HepG2 (cell line): ENCODE data around the gene DLG2. TPM values are rescaled to one million over a fixed set of nuclear protein-coding genes. Genes with fewer than 3 reads are reported as not detected.

Experiments
- ATAC-seq: fragments of 200-7000 bp; cut with Tn5 transposase; 3 replicates; pipeline ENCODE4 v1.9.1; 2020; ENCODE audit warnings: mild to moderate bottlenecking, moderate library complexity
- BruUV-seq: library from RNA; stranded (reverse); fragments of 400-500 nt; replicated peaks from 2 replicates; lab custom pipeline; 2021; lab: Mats Ljungman, UMichigan
- CTCF ChIA-PET: fragments of 300-600 bp; formaldehyde crosslinking; extraction: SDS; loops from one replicate; lab custom pipeline; 2021; ENCODE audit warnings: low total read pairs, inconsistent platforms, low intra/inter-chr PET ratio; lab: Yijun Ruan, JAX
- POLR2A ChIA-PET: fragments of 350-600 bp; sonication (Branson Sonifier 250); formaldehyde crosslinking; loops from one replicate; lab custom pipeline; 2020; ENCODE audit warnings: antibody characterized with exemption, inconsistent platforms; lab: Yijun Ruan, JAX
- DNase-seq: peaks from one replicate; pipeline ENCODE4 v3.0.0-alpha.2; 2015; ENCODE audit warnings: low spot score
- FAIRE-seq: peaks from 3 replicates; lab custom pipeline; 2011; peaks lifted over from hg19 to GRCh38; lab: Jason Lieb, UNC
- H2AFZ ChIP-seq: one replicate; pipeline ENCODE4 v1.6.1; 2011; ENCODE audit warnings: low read length, inconsistent platforms
- H3K27ac ChIP-seq: fragments of 300-600 bp; 3 replicates; pipeline ENCODE4 v1.8.0; 2011; ENCODE audit warnings: mixed run types, mild to moderate bottlenecking, mixed read lengths, low read length, inconsistent platforms; ENCODE audit not compliant: insufficient read depth; ENCODE audit errors: extremely low read length
- H3K27me3 ChIP-seq, 2 experiments: fragments of 200-600 bp in 1 of 2; 2 replicates in 1 of 2; 3 replicates in 1 of 2; pipeline versions ENCODE4 v1.6.0 to v1.8.0; 2011; ENCODE audit warnings: low read length in 2 of 2, mild to moderate bottlenecking in 2 of 2, moderate library complexity in 2 of 2, inconsistent platforms in 1 of 2; ENCODE audit not compliant: insufficient read depth in 2 of 2, control insufficient read depth in 1 of 2
- H3K36me3 ChIP-seq, 2 experiments: fragments of 200-600 bp in 1 of 2; replicated peaks in 1 of 2; 2 replicates in 1 of 2; 3 replicates in 1 of 2; pipeline versions ENCODE4 v1.5.1 to v1.8.0; 2011; ENCODE audit warnings: low read length in 2 of 2, inconsistent platforms in 1 of 2; ENCODE audit not compliant: insufficient read depth in 2 of 2, control insufficient read depth in 1 of 2
- H3K4me1 ChIP-seq: 2 replicates; pipeline ENCODE4 v1.5.1; 2012; ENCODE audit warnings: low read length, inconsistent platforms; ENCODE audit not compliant: insufficient read depth
- H3K4me2 ChIP-seq: 2 replicates; pipeline ENCODE4 v1.6.0; 2011; ENCODE audit warnings: low read depth, low read length, inconsistent platforms
- H3K4me3 ChIP-seq, 3 experiments: fragments of 200-600 bp in 1 of 3; sonication (generic), shearing (Covaris generic) in 1 of 3; replicated peaks in 1 of 3; 2 replicates each; pipeline ENCODE4 v1.5.1; 2011 to 2016; ENCODE audit warnings: low read length in 3 of 3, inconsistent platforms in 2 of 3, low read depth in 2 of 3, mild to moderate bottlenecking in 2 of 3, control low read depth in 1 of 3, mixed read lengths in 1 of 3; ENCODE audit not compliant: insufficient read depth in 1 of 3
- H3K79me2 ChIP-seq: one replicate; pipeline ENCODE4 v1.6.1; 2011; ENCODE audit warnings: low read length, inconsistent platforms; ENCODE audit not compliant: insufficient read depth
- H3K9ac ChIP-seq: 2 replicates; pipeline ENCODE4 v1.6.0; 2011; ENCODE audit warnings: mild to moderate bottlenecking, low read depth, low read length, inconsistent platforms; ENCODE audit not compliant: insufficient read depth
- H3K9me3 ChIP-seq: 2 replicates; pipeline ENCODE4 v1.5.1; 2012; ENCODE audit warnings: mild to moderate bottlenecking, low read length
- H4K20me1 ChIP-seq: 2 replicates; pipeline ENCODE4 v1.6.0; 2011; ENCODE audit warnings: inconsistent platforms, mild to moderate bottlenecking, low read length, moderate library complexity; ENCODE audit not compliant: insufficient read depth
- ARNTL ChIP-seq: sonication (generic); formaldehyde crosslinking; IDR thresholded peaks from 2 replicates; pipeline ENCODE4 v1.4.0; 2020; ENCODE audit warnings: mild to moderate bottlenecking, missing genetic modification reagents
- CERS6 ChIP-seq: sonication (generic); formaldehyde crosslinking; IDR thresholded peaks from 2 replicates; pipeline ENCODE4 v1.5.0; 2020; ENCODE audit warnings: missing genetic modification reagents
- CHD2 ChIP-seq: IDR thresholded peaks from 2 replicates; pipeline ENCODE4 v1.6.1; 2011; ENCODE audit warnings: low read depth, low read length, improper control_type of control experiment
- GZF1 ChIP-seq: sonication (generic); formaldehyde crosslinking; IDR thresholded peaks from 2 replicates; pipeline ENCODE4 v1.5.1; 2020; ENCODE audit warnings: mild to moderate bottlenecking, missing genetic modification reagents
- HCFC1 ChIP-seq: fragments of 150-350 bp; IDR thresholded peaks from 2 replicates; pipeline ENCODE4 v1.6.1; 2014; ENCODE audit warnings: low read depth, low read length
- MED1 ChIP-seq: sonication (generic); formaldehyde crosslinking; IDR thresholded peaks from 2 replicates; pipeline ENCODE4 v1.4.0; 2020; ENCODE audit warnings: missing genetic modification reagents
- NR0B2 ChIP-seq: sonication (generic); formaldehyde crosslinking; IDR thresholded peaks from 2 replicates; pipeline ENCODE4 v1.4.0; 2020; ENCODE audit warnings: mild to moderate bottlenecking, missing genetic modification reagents
- REL ChIP-seq: sonication (generic); formaldehyde crosslinking; conservative IDR thresholded peaks from 2 replicates; pipeline ENCODE4 v1.8.0; 2022; ENCODE audit warnings: mild to moderate bottlenecking, missing genetic modification reagents, moderate library complexity
- SP1 ChIP-seq, 2 experiments: fragments of 450-650 bp in 1 of 2; sonication (generic) in 1 of 2; formaldehyde crosslinking in 1 of 2; IDR thresholded peaks; 2 replicates each; pipeline versions ENCODE4 v1.4.0 to v1.6.1; 2016 to 2020; ENCODE audit warnings: missing genetic modification reagents in 1 of 2
- TERF1 ChIP-seq: sonication (generic); formaldehyde crosslinking; IDR thresholded peaks from 2 replicates; pipeline ENCODE4 v1.8.0; 2022; ENCODE audit warnings: mild to moderate bottlenecking, missing genetic modification reagents, moderate library complexity
- ZBTB38 ChIP-seq: sonication (generic); formaldehyde crosslinking; IDR thresholded peaks from 2 replicates; pipeline ENCODE4 v1.5.1; 2020; ENCODE audit warnings: mild to moderate bottlenecking, missing genetic modification reagents
- ZFYVE20 ChIP-seq: sonication (generic); formaldehyde crosslinking; IDR thresholded peaks from 2 replicates; pipeline ENCODE4 v1.8.0; 2023; ENCODE audit warnings: low read depth, mild to moderate bottlenecking, moderate library complexity, missing genetic modification reagents, borderline replicate concordance
- ZNF446 ChIP-seq: sonication (generic); formaldehyde crosslinking; IDR thresholded peaks from 2 replicates; pipeline ENCODE4 v1.5.0; 2020; ENCODE audit warnings: mild to moderate bottlenecking, missing genetic modification reagents
- ZNF615 ChIP-seq: sonication (generic); formaldehyde crosslinking; IDR thresholded peaks from 2 replicates; pipeline ENCODE4 v1.5.0; 2020; ENCODE audit warnings: mild to moderate bottlenecking, missing genetic modification reagents, borderline replicate concordance
- ZNF670 ChIP-seq: sonication (generic); formaldehyde crosslinking; IDR thresholded peaks from 2 replicates; pipeline ENCODE4 v1.8.0; 2022; ENCODE audit warnings: mild to moderate bottlenecking, missing genetic modification reagents, borderline replicate concordance
- ZNF746 ChIP-seq: sonication (generic); formaldehyde crosslinking; IDR thresholded peaks from 2 replicates; pipeline ENCODE4 v1.8.0; 2022; ENCODE audit warnings: mild to moderate bottlenecking, missing genetic modification reagents
- WGBS: methylation state at CpG from one replicate; pipeline ENCODE4 v1.1.6; 2017; ENCODE audit warnings: low lambda C conversion rate; 5-methylcytosine and 5-hydroxymethylcytosine counted together
- in situ Hi-C: cut with HindIII; loops from 2 replicates; pipeline ENCODE4 v1.10.0; 2017; ENCODE audit warnings: low pct_unique_long_range_greater_than_20kb; ENCODE audit not compliant: extremely low pct_ligation_motif_present
- intact Hi-C: fragments of 100-400 bp; cut with micrococcal nuclease; formaldehyde crosslinking; loops from one replicate; pipeline ENCODE4 v1.10.0; 2022; ENCODE audit not compliant: unreplicated experiment
- polyA plus RNA-seq, 8 experiments: library from polyadenylated mRNA; depleted of rRNA in 3 of 8; stranded (reverse) in 7 of 8; unstranded in 1 of 8; fragments of >200 nt; fragmentation: Illumina TruSeq in 4 of 8; extraction: Trizol in 4 of 8; gene quantifications; 2 replicates each; pipeline versions ENCODE4 v1.2.1 to v1.2.3, GENCODE V29; 2011 to 2016; ENCODE audit warnings: low read depth in 4 of 8, missing spikeins in 1 of 8, mixed read lengths in 1 of 8; ENCODE audit not compliant: insufficient read depth in 1 of 8
- total RNA-seq, 5 experiments: library from RNA; depleted of rRNA; stranded (reverse); fragments of >200 nt; fragmentation: Illumina TruSeq; extraction: Trizol; gene quantifications; 2 replicates each; pipeline ENCODE4 v1.2.3, GENCODE V29; 2016; ENCODE audit warnings: low read depth in 1 of 5

The DLG2 gene
- total and polyA plus RNA-seq, 2 of the 13 experiments (the other 11 are each of a cell fraction or from before 2014, with no cell fraction given), result 0.46 to 1.0 TPM

- Histone ChIP-seq H3K79me2 (no peaks in the 10 kb centered on the region), H3K27ac (no peak overlapping the region), H3K4me3 (no peak overlapping the region), H3K27me3 (no peaks in the 10 kb centered on the region), H3K9ac (no peak overlapping the region), H3K4me2 (no peak overlapping the region), H3K9me3 (no peaks in the 10 kb centered on the region), H3K36me3 (no peaks in the 10 kb centered on the region), H3K4me1 (no peaks in the 10 kb centered on the region), H2AFZ (no peak overlapping the region), H4K20me1 (no peaks in the 10 kb centered on the region)
- FAIRE-seq, result no peak
- in situ Hi-C loops (no loop called here), intact Hi-C loops (no loop called here)
- no peak for DNase-seq
- BruUV-seq, result no TSS peak
- CTCF ChIA-PET, result no interaction called here
- ATAC-seq, result no peak
- POLR2A ChIA-PET, result no interaction called here
- 0% methylated on average over 2 of the region's 2 CpGs for WGBS
- TF ChIP-seq ZFYVE20 (no peak), GZF1 (CRISPR knock-in tag) (no peak), MED1 (CRISPR knock-in tag) (no peak), HCFC1 (no peak)
- TF ChIP-seq, all 625 proteins: peak for 0
These were observed 1037.0 kb downstream of the DLG2 start for GRCh38 chr11:84590106-84590505.

GRCh38 chr11:84588131-84588829 lies 1038.9 kb downstream of the DLG2 start:
- no peak for DNase-seq
- no peaks in the 10 kb centered on the region for H4K20me1 ChIP-seq
- CTCF ChIA-PET, result no interaction called here
- WGBS, result 14% methylated on average over 4 of the region's 4 CpGs
- H3K79me2 ChIP-seq, result no peaks in the 10 kb centered on the region
- no peak overlapping the region for H3K9ac ChIP-seq
- no peak overlapping the region for H2AFZ ChIP-seq
- no peak overlapping the region for H3K4me2 ChIP-seq
- no peaks in the 10 kb centered on the region for H3K9me3 ChIP-seq
- no TSS peak for BruUV-seq
- no peak overlapping the region for H3K27ac ChIP-seq
- no peak for ATAC-seq
- H3K4me3 ChIP-seq, result no peak overlapping the region
- H3K36me3 ChIP-seq, result no peaks in the 10 kb centered on the region
- POLR2A ChIA-PET, result no interaction called here
- no peaks in the 10 kb centered on the region for H3K4me1 ChIP-seq
- FAIRE-seq, result no peak
- in situ Hi-C loops, result no loop called here
- H3K27me3 ChIP-seq, result no peaks in the 10 kb centered on the region
- intact Hi-C loops, result no loop called here
- no peak for TF ChIP-seq CERS6 (CRISPR knock-in tag)
- TF ChIP-seq CHD2, result no peak
- TF ChIP-seq ARNTL (CRISPR knock-in tag), result no peak
- no peak for TF ChIP-seq NR0B2 (CRISPR knock-in tag)
- TF ChIP-seq REL (CRISPR knock-in tag), result no peak
- no peak for TF ChIP-seq ZBTB38
- TF ChIP-seq SP1 (IDR thresholded peaks at IDR 0.05), result no peak
- no peak for TF ChIP-seq SP1 (CRISPR knock-in tag; IDR thresholded peaks at IDR 0.05)
- no peak for TF ChIP-seq TERF1
- no peak for TF ChIP-seq ZNF615
- no peak for TF ChIP-seq ZNF446 (CRISPR knock-in tag)
- no peak for TF ChIP-seq ZNF670 (CRISPR knock-in tag)
- TF ChIP-seq ZNF746 (CRISPR knock-in tag), result no peak
